T-helper 2 cell treated with Interferon-gamma antibody and Interleukin-4, amounts not matched to agents 100 ng/mL and 5 ng/mL, for 36 hours (primary cell): ENCODE data around the gene SMPD3. TPM values are rescaled to one million over a fixed set of nuclear protein-coding genes. Genes with fewer than 3 reads are reported as not detected.

Experiments used
- intact Hi-C: fragments of 100-400 bp; cut with micrococcal nuclease; formaldehyde crosslinking; loops from one replicate; pipeline ENCODE4 v1.15.1; 2023
- total RNA-seq: library from RNA; stranded (reverse); gene quantifications from 2 replicates; pipeline ENCODE4 v1.2.3, GENCODE V29; 2022

The SMPD3 gene
- total RNA-seq, 1 donor from 2014 or later: 3.0 TPM

- intact Hi-C loops: no loop called here
Measured at GRCh38 chr16:68384288-68385161, 63.8 kb downstream of the SMPD3 start.

- intact Hi-C loops: no loop called here
Measured at GRCh38 chr16:68383858-68384257, 64.5 kb downstream of the SMPD3 start.

- intact Hi-C loops: no loop called here
Measured at GRCh38 chr16:68382296-68382718, 66.0 kb downstream of the SMPD3 start.

GRCh38 chr16:68381363-68381724, 67.0 kb downstream of the SMPD3 start:
- intact Hi-C loops: no loop called here

GRCh38 chr16:68380676-68381362, 67.5 kb downstream of the SMPD3 start:
- intact Hi-C loops: no loop called here

- intact Hi-C loops: no loop called here
Measured at GRCh38 chr16:68380348-68380670, 68.0 kb downstream of the SMPD3 start.

- intact Hi-C loops: no loop called here
Measured at GRCh38 chr16:68379472-68380347, 68.6 kb downstream of the SMPD3 start.

- intact Hi-C loops: no loop called here
Measured at GRCh38 chr16:68378436-68379415, 69.6 kb downstream of the SMPD3 start.

- intact Hi-C loops: no loop called here
Measured at GRCh38 chr16:68377667-68378393, 70.5 kb downstream of the SMPD3 start.

GRCh38 chr16:68377221-68377620, 71.1 kb downstream of the SMPD3 start:
- intact Hi-C loops: no loop called here

GRCh38 chr16:68376590-68376989, 71.7 kb downstream of the SMPD3 start:
- intact Hi-C loops: no loop called here

GRCh38 chr16:68375801-68376536, 72.3 kb downstream of the SMPD3 start:
- intact Hi-C loops: no loop called here

GRCh38 chr16:68374961-68375660, 73.2 kb downstream of the SMPD3 start:
- intact Hi-C loops: no loop called here

GRCh38 chr16:68374246-68374805, 74.0 kb downstream of the SMPD3 start:
- intact Hi-C loops: no loop called here

- intact Hi-C loops: no loop called here
Measured at GRCh38 chr16:68373528-68374245, 74.6 kb downstream of the SMPD3 start.

GRCh38 chr16:68372806-68373205, 75.5 kb downstream of the SMPD3 start:
- intact Hi-C loops: no loop called here

- intact Hi-C loops: no loop called here
Measured at GRCh38 chr16:68372381-68372720, 76.0 kb downstream of the SMPD3 start.
